Endodermal cell (in vitro differentiated cells): ENCODE measurements around the gene OR7A17. TPM values are rescaled to one million over a fixed set of nuclear protein-coding genes. Genes with fewer than 3 reads are reported as not detected.

Experiments used
- DNase-seq: peaks from one replicate; pipeline ENCODE4 v3.0.0-alpha.2; 2017
- H3K27ac ChIP-seq: 2 replicates; pipeline ENCODE4 v1.5.1; 2013; ENCODE audit warnings: mild to moderate bottlenecking, low read depth, low read length, moderate library complexity
- H3K27me3 ChIP-seq: 2 replicates; pipeline ENCODE4 v1.6.1; 2013; ENCODE audit warnings: mild to moderate bottlenecking, low read length, moderate library complexity; ENCODE audit not compliant: insufficient read depth, control insufficient read depth, poor library complexity, severe bottlenecking
- H3K36me3 ChIP-seq: 2 replicates; pipeline ENCODE4 v1.7.0; 2013; ENCODE audit warnings: mild to moderate bottlenecking, low read length, moderate library complexity; ENCODE audit not compliant: control insufficient read depth, insufficient read depth
- H3K4me1 ChIP-seq: one replicate; pipeline ENCODE4 v1.7.0; 2013; ENCODE audit warnings: low read length; ENCODE audit not compliant: control insufficient read depth, insufficient read depth
- H3K4me3 ChIP-seq: 2 replicates; pipeline ENCODE4 v1.5.1; 2013; ENCODE audit warnings: mild to moderate bottlenecking, low read length, moderate library complexity
- H3K9ac ChIP-seq: 2 replicates; pipeline ENCODE4 v1.6.1; 2013; ENCODE audit warnings: mild to moderate bottlenecking, low read length, moderate library complexity; ENCODE audit not compliant: poor library complexity, severe bottlenecking; ENCODE audit errors: extremely low read depth
- H3K9me3 ChIP-seq: 2 replicates; pipeline ENCODE4 v1.6.1; 2013; ENCODE audit warnings: mild to moderate bottlenecking, low read length, moderate library complexity; ENCODE audit not compliant: control insufficient read depth
- H3K27ac Mint-ChIP-seq: 2 replicates; pipeline ENCODE4 v1.8.0; 2020; ENCODE audit warnings: mixed read lengths
- H3K27me3 Mint-ChIP-seq: 2 replicates; pipeline ENCODE4 v1.8.0; 2021; ENCODE audit warnings: mild to moderate bottlenecking, mixed read lengths; ENCODE audit not compliant: insufficient read depth
- H3K36me3 Mint-ChIP-seq: 2 replicates; pipeline ENCODE4 v1.8.0; 2020; ENCODE audit warnings: low read depth, mixed read lengths
- H3K4me1 Mint-ChIP-seq: 2 replicates; pipeline ENCODE4 v1.8.0; 2020; ENCODE audit warnings: mixed read lengths
- H3K4me3 Mint-ChIP-seq: 2 replicates; pipeline ENCODE4 v1.8.0; 2020; ENCODE audit warnings: mild to moderate bottlenecking, moderate library complexity, mixed read lengths
- H3K9me3 Mint-ChIP-seq: 2 replicates; pipeline ENCODE4 v1.8.0; 2020; ENCODE audit warnings: mild to moderate bottlenecking, mixed read lengths
- WGBS, 2 experiments: methylation state at CpG; one replicate each; pipeline versions ENCODE4 v1.1.5 to v1.1.7; 2013; ENCODE audit warnings: missing lambda C conversion rate in 2 of 2, mixed read lengths in 1 of 2; ENCODE audit not compliant: insufficient coverage in 1 of 2, insufficient read length in 1 of 2; 5-methylcytosine and 5-hydroxymethylcytosine counted together
- total RNA-seq, 2 donors: library from RNA; stranded (reverse); fragmentation: NEBNext Ultra II Directional in 1 of 2; extraction: Animal tissue kit (Norgen Biotek cat#: 25700) in 1 of 2; gene quantifications; 2 replicates in 1 of 2; 3 replicates in 1 of 2; pipeline ENCODE4 v1.2.1, GENCODE V29; 2021
- TF ChIP-seq, protein P1 (sequence below): fragments of 200-600 bp; sonication (generic); conservative IDR thresholded peaks from 2 replicates; pipeline ENCODE4 v1.5.0; 2021; ENCODE audit warnings: antibody characterized with exemption, mild to moderate bottlenecking

OR7A17 gene
- total RNA-seq, 2 donors from 2014 or later, result not detected

DNA sequence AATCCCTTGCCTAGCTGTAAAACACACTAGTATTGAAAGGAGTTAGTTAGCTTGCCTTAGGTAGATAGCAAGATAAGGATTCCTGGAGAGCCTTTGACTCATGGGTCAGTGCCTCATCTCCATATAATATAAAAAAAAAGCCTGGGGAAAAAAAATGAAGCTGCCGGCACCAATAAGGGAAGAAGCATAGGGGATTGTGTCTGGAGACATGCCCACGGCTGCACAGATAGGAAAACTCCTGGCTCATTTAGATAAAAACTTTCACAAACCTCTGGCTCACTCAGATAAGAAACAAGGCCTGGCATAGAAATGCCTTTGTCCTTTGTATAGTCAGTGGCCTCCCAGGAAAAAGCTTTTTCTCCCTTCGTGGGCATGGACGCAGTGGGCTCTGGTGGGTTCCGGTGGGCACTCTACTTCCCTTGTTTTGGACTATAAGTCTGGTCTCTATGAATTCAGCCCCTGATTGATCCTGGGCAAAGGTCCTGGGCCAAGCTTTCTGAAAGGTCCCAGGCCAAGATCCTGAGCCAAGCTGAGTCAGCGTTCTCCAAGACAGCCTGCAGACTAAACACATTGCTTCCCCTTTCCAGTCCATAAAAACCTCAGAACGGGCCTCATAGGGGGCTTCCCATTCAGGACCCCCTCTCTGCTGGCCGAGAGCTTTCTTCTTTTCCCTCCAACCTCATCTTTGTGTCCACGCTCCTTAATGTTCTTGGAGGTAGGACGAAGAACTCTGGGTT is 4.9 kb upstream of the OR7A17 start:
- no peak overlapping the region for H3K27ac Mint-ChIP-seq
- no peaks in the 10 kb centered on the region for H3K27me3 Mint-ChIP-seq
- H3K4me3 Mint-ChIP-seq, result no peak overlapping the region
- no peaks in the 10 kb centered on the region for H3K4me1 Mint-ChIP-seq
- DNase-seq, result no peak
- Histone ChIP-seq H3K27ac (no peak overlapping the region), H3K4me3 (no peak overlapping the region), H3K4me1 (no peaks in the 10 kb centered on the region), H3K27me3 (no peaks in the 10 kb centered on the region), H3K36me3 (no peaks in the 10 kb centered on the region), H3K9me3 (peaks cover 57% of the 10 kb centered on the region), H3K9ac (no peak overlapping the region)
- no peaks in the 10 kb centered on the region for H3K36me3 Mint-ChIP-seq
- TF ChIP-seq, protein P1, sequence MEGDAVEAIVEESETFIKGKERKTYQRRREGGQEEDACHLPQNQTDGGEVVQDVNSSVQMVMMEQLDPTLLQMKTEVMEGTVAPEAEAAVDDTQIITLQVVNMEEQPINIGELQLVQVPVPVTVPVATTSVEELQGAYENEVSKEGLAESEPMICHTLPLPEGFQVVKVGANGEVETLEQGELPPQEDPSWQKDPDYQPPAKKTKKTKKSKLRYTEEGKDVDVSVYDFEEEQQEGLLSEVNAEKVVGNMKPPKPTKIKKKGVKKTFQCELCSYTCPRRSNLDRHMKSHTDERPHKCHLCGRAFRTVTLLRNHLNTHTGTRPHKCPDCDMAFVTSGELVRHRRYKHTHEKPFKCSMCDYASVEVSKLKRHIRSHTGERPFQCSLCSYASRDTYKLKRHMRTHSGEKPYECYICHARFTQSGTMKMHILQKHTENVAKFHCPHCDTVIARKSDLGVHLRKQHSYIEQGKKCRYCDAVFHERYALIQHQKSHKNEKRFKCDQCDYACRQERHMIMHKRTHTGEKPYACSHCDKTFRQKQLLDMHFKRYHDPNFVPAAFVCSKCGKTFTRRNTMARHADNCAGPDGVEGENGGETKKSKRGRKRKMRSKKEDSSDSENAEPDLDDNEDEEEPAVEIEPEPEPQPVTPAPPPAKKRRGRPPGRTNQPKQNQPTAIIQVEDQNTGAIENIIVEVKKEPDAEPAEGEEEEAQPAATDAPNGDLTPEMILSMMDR, result no peak
- 69 to 87% methylated on average over 7 to 10 of the region's 10 CpGs for WGBS, 2 experiments
- peaks cover 72% of the 10 kb centered on the region for H3K9me3 Mint-ChIP-seq

DNA sequence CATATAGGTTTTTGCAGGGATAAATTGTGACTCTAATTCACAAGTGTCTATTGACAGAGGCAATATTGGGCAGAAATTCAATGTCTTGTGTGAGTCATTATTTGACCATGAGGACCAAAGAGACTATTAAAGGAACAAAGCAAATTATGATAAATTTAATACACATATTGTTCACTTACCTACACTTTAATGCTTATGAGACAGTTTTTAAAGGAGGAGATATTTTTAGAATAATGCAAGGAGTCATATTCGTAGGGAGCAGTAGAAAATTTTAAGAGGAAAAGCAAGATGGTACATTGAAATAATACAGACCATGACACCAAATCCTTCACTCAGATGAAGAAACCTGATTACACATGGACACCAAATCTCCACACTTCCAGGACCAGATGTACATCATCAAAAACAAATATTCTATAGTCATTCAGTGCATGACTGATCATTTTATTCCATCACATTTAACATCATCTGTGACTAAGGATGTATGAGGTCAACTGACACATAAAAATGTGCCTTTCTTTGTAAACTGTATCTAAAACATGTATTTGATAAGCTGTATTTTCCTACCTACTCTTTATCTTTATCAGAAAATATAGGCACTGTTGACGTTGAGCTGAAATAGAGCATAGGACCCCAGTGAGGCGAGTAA is 4.2 kb upstream of the OR7A17 start:
- Histone ChIP-seq H3K9me3 (peaks cover 53% of the 10 kb centered on the region), H3K9ac (no peak overlapping the region), H3K36me3 (no peaks in the 10 kb centered on the region), H3K27ac (no peak overlapping the region), H3K4me1 (no peaks in the 10 kb centered on the region), H3K4me3 (no peak overlapping the region), H3K27me3 (no peaks in the 10 kb centered on the region)
- Mint-ChIP-seq H3K27ac (no peak overlapping the region), H3K36me3 (no peaks in the 10 kb centered on the region), H3K4me3 (no peak overlapping the region), H3K4me1 (no peaks in the 10 kb centered on the region), H3K9me3 (peaks cover 72% of the 10 kb centered on the region), H3K27me3 (no peaks in the 10 kb centered on the region)
- TF ChIP-seq, protein P1, result no peak
- DNase-seq, result no peak
- 51% methylated on average over 2 of the region's 3 CpGs; no CpG with 5 or more reads in 1 of the 2 experiments for WGBS, 2 experiments

DNA sequence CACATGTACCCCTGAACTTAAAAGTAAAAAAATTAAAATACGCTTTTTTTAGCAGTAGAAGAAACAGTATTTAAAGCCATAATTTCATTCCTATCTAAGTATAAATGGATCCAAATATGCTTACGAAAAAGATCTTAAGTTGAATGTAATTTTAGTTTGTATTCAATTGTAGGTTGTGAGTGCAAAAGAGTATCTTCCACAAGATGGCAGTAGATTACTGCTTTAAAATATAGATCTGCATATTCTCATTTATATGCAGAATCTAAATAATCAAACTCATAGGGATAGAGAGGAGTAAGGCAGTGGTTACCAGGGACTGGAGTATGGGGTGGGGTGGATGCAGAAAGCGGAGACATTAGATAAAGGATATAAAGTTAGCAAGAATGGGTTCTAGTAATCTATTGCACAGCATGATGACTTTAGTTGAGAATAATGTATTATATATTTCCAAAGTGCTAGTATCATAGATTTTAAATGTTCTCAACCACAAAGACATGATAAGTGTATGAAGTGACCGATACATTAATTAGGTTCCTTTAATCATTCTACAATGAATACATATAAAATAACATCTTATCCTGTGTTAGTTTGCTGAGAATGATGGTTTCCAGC is 14.2 kb downstream of the OR7A17 start:
- TF ChIP-seq, protein P1, result peak; percentile 39
- no peak overlapping the region for H3K27ac ChIP-seq
- no peak overlapping the region for H3K4me3 ChIP-seq
- no peaks in the 10 kb centered on the region for H3K27me3 Mint-ChIP-seq
- no peaks in the 10 kb centered on the region for H3K36me3 Mint-ChIP-seq
- no peak overlapping the region for H3K9ac ChIP-seq
- peaks cover 61% of the 10 kb centered on the region for H3K9me3 ChIP-seq
- no peaks in the 10 kb centered on the region for H3K27me3 ChIP-seq
- H3K4me3 Mint-ChIP-seq, result no peak overlapping the region
- H3K9me3 Mint-ChIP-seq, result peaks cover 84% of the 10 kb centered on the region
- no peaks in the 10 kb centered on the region for H3K36me3 ChIP-seq
- 76% methylated on average over 2 of the region's 4 CpGs; no CpG with 5 or more reads in 1 of the 2 experiments for WGBS, 2 experiments
- H3K4me1 Mint-ChIP-seq, result no peaks in the 10 kb centered on the region
- DNase-seq, result no peak
- no peaks in the 10 kb centered on the region for H3K4me1 ChIP-seq
- no peak overlapping the region for H3K27ac Mint-ChIP-seq
